ENCODE data around the gene FBXL14. TPM values are rescaled to one million over a fixed set of nuclear protein-coding genes. Genes with fewer than 3 reads are reported as not detected.

Gene FBXL14
- total RNA-seq, 2 donors from 2014 or later: 10.0 to 20.4 TPM

DNA sequence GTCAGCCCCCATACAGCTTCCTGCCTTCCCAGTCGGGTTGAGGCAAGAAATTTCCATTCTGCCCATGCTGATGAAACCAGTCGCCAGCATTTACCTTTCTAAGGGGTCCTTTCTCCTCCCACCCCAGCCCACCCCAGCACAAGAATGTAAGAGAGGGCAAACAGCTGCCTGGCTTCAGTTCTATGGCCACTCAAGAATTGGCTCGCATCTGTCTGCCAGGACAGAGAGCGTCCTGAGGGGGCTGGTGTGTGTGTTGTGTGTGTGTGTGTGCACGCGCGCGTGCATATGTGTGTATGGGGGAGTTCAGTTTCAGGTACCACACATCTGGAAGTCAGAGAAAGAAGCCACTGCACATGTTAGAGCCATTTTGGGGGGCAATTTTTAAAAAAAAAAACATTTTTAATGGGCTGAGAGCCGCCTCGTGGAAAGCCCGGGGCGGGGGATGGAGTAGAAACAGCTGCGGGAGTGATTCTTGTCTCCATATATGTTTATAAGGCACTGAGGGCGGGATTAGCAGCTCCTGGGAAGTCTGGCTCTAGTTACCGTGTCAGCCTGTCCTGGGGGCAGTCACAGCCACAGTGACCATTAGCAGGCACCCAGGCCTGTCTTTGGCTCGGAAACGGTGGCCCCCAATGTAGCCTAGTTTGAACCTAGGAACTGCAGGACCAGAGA is 34.4 kb upstream of the FBXL14 start, which contains the start of gene WNT5B:
TSS of gene WNT5B (plus strand) at position 566 of the 672 bp plus-strand sequence. CDS start 2,124 bp downstream, outside the sequence.
- Histone ChIP-seq H3K36me3 (ENCODE audit: control insufficient read depth, insufficient read depth, low read length) (no peaks in the 10 kb centered on the region), H3K27me3 (ENCODE audit: control insufficient read depth, insufficient read depth, low read length, poor library complexity, severe bottlenecking) (peaks cover 63% of the 10 kb centered on the region), H3K4me1 (ENCODE audit: control insufficient read depth, insufficient read depth, low read length) (peaks cover 9% of the 10 kb centered on the region), H3K9me3 (ENCODE audit: control insufficient read depth, low read length) (no peaks in the 10 kb centered on the region), H3K9ac (ENCODE audit: extremely low read depth, low read length, poor library complexity, severe bottlenecking) (no peak within 1 kb of the TSS), H3K4me3 (ENCODE audit: low read length) (peak within 1 kb of the TSS; percentile 75), H3K27ac (ENCODE audit: low read depth, low read length) (no peak within 1 kb of the TSS)
- Mint-ChIP-seq H3K4me1 (peaks cover 46% of the 10 kb centered on the region), H3K27me3 (ENCODE audit: insufficient read depth) (peaks cover 82% of the 10 kb centered on the region), H3K36me3 (ENCODE audit: low read depth) (no peaks in the 10 kb centered on the region), H3K4me3 (peak within 1 kb of the TSS; percentile 55), H3K27ac (no peak within 1 kb of the TSS), H3K9me3 (no peaks in the 10 kb centered on the region)
- TF ChIP-seq, protein P1, sequence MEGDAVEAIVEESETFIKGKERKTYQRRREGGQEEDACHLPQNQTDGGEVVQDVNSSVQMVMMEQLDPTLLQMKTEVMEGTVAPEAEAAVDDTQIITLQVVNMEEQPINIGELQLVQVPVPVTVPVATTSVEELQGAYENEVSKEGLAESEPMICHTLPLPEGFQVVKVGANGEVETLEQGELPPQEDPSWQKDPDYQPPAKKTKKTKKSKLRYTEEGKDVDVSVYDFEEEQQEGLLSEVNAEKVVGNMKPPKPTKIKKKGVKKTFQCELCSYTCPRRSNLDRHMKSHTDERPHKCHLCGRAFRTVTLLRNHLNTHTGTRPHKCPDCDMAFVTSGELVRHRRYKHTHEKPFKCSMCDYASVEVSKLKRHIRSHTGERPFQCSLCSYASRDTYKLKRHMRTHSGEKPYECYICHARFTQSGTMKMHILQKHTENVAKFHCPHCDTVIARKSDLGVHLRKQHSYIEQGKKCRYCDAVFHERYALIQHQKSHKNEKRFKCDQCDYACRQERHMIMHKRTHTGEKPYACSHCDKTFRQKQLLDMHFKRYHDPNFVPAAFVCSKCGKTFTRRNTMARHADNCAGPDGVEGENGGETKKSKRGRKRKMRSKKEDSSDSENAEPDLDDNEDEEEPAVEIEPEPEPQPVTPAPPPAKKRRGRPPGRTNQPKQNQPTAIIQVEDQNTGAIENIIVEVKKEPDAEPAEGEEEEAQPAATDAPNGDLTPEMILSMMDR (conservative IDR thresholded peaks at IDR 0.05): no peak
- WGBS, 2 experiments (ENCODE audit: insufficient coverage in 1 of 2, insufficient read length in 1 of 2): 15 to 25% methylated on average over 11 to 17 of the region's 17 CpGs
- no peak for DNase-seq

DNA sequence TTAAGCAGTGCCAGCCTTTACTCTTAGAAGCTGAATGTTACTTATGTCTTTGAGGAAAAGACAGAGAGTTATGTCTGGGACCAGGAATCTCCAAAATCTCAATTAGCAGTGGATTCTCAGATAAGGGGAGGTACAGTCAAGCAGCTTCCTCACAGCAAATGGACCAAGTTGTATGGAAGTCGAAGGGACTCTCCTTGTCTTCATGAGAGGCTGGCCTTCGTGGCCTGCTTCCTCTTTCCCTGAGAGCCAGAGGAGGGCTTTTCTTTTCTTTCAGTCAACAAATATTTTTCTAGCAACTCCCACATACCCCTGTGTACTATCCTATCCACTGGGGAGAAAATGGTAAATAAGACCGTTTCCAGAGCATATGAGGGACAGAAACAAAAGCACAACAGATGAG is 28.0 kb upstream of the FBXL14 start:
- 88 to 90% methylated on average over 3 of the region's 3 CpGs for WGBS, 2 experiments (ENCODE audit: insufficient coverage in 1 of 2, insufficient read length in 1 of 2)
- no peaks in the 10 kb centered on the region for H3K36me3 ChIP-seq (ENCODE audit: control insufficient read depth, insufficient read depth, low read length)
- peaks cover 6% of the 10 kb centered on the region for H3K27me3 ChIP-seq (ENCODE audit: control insufficient read depth, insufficient read depth, low read length, poor library complexity, severe bottlenecking)
- Mint-ChIP-seq H3K36me3 (ENCODE audit: low read depth) (no peaks in the 10 kb centered on the region), H3K4me1 (peaks cover 8% of the 10 kb centered on the region), H3K27me3 (ENCODE audit: insufficient read depth) (peaks cover 24% of the 10 kb centered on the region), H3K4me3 (no peak overlapping the region), H3K27ac (no peak overlapping the region), H3K9me3 (no peaks in the 10 kb centered on the region)
- DNase-seq: no peak
- H3K4me3 ChIP-seq (ENCODE audit: low read length): no peak overlapping the region
- TF ChIP-seq, protein P1 (conservative IDR thresholded peaks at IDR 0.05): no peak
- H3K9ac ChIP-seq (ENCODE audit: extremely low read depth, low read length, poor library complexity, severe bottlenecking): no peak overlapping the region
- H3K4me1 ChIP-seq (ENCODE audit: control insufficient read depth, insufficient read depth, low read length): no peaks in the 10 kb centered on the region
- H3K27ac ChIP-seq (ENCODE audit: low read depth, low read length): no peak overlapping the region
- H3K9me3 ChIP-seq (ENCODE audit: control insufficient read depth, low read length): no peaks in the 10 kb centered on the region

DNA sequence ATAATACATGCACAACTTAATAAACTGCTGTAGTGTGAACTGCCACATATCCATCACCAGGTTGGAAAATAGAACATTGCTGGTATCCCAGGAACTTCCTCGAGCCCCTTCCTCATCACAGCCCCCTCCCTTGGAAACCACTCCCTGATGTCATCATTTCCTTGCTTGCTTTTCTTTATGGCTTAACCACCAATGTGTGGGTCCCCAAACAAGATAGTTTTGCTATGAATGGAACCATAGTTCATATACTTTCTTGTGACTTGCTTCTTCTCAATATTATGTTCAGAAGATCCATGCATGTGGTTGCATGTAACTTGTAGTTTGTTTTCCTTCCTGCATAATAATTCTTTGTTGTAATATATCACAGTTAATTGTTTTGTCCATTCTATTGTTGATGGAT is 25.7 kb upstream of the FBXL14 start:
- Histone ChIP-seq H3K27ac (ENCODE audit: low read depth, low read length) (no peak overlapping the region), H3K4me3 (ENCODE audit: low read length) (no peak overlapping the region), H3K4me1 (ENCODE audit: control insufficient read depth, insufficient read depth, low read length) (no peaks in the 10 kb centered on the region), H3K27me3 (ENCODE audit: control insufficient read depth, insufficient read depth, low read length, poor library complexity, severe bottlenecking) (no peaks in the 10 kb centered on the region), H3K36me3 (ENCODE audit: control insufficient read depth, insufficient read depth, low read length) (no peaks in the 10 kb centered on the region), H3K9ac (ENCODE audit: extremely low read depth, low read length, poor library complexity, severe bottlenecking) (no peak overlapping the region), H3K9me3 (ENCODE audit: control insufficient read depth, low read length) (no peaks in the 10 kb centered on the region)
- Mint-ChIP-seq H3K4me3 (no peak overlapping the region), H3K4me1 (peaks cover 4% of the 10 kb centered on the region), H3K36me3 (ENCODE audit: low read depth) (no peaks in the 10 kb centered on the region), H3K9me3 (no peaks in the 10 kb centered on the region), H3K27ac (no peak overlapping the region), H3K27me3 (ENCODE audit: insufficient read depth) (peaks cover 21% of the 10 kb centered on the region)
- DNase-seq: no peak
- 100% methylated on average over 1 of the region's 1 CpG; no CpG with 5 or more reads in 1 of the 2 experiments for WGBS, 2 experiments (ENCODE audit: insufficient coverage in 1 of 2, insufficient read length in 1 of 2)
- TF ChIP-seq, protein P1 (conservative IDR thresholded peaks at IDR 0.05): no peak
